ENCODE data around the gene ORC5. TPM values are rescaled to one million over a fixed set of nuclear protein-coding genes. Genes with fewer than 3 reads are reported as not detected.

ORC5 gene
- total RNA-seq, 1 donor from 2014 or later, result 14.2 TPM

GRCh38 chr7:104175361-104175984 is 32.3 kb downstream of the ORC5 start:
- Mint-ChIP-seq H3K27me3 (ENCODE audit: low read depth) (no peaks in the 10 kb centered on the region), H3K4me1 (ENCODE audit: low read depth) (no peaks in the 10 kb centered on the region), H3K4me3 (ENCODE audit: unreplicated experiment) (no peak overlapping the region), H3K36me3 (ENCODE audit: low read depth) (peaks cover 32% of the 10 kb centered on the region), H3K9me3 (ENCODE audit: low read depth) (peaks cover 25% of the 10 kb centered on the region), H3K27ac (ENCODE audit: unreplicated experiment) (no peak overlapping the region)
- TF ChIP-seq, protein P1, sequence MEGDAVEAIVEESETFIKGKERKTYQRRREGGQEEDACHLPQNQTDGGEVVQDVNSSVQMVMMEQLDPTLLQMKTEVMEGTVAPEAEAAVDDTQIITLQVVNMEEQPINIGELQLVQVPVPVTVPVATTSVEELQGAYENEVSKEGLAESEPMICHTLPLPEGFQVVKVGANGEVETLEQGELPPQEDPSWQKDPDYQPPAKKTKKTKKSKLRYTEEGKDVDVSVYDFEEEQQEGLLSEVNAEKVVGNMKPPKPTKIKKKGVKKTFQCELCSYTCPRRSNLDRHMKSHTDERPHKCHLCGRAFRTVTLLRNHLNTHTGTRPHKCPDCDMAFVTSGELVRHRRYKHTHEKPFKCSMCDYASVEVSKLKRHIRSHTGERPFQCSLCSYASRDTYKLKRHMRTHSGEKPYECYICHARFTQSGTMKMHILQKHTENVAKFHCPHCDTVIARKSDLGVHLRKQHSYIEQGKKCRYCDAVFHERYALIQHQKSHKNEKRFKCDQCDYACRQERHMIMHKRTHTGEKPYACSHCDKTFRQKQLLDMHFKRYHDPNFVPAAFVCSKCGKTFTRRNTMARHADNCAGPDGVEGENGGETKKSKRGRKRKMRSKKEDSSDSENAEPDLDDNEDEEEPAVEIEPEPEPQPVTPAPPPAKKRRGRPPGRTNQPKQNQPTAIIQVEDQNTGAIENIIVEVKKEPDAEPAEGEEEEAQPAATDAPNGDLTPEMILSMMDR (IDR thresholded peaks at IDR 0.05), result no peak
- DNase-seq (ENCODE audit: low spot score), result no peak

DNA sequence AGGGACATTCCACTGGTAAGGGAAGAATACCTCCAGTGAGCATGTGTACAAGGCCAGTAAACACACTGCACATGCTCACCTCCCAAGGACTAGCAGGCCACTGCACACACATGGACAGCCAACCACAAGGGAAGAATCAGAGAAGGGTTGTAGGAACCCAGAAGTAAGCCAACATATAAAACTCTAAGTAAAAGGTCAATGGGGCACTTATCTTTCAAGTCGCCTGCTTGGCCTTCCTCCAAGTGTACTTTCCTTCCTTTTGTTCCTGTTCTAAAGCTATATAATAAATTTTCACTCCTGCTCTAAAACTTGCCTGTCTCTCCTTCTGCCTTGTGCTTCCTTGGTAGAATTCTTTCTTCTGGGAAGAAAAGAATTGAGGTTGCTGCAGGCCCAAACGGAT is 33.0 kb downstream of the ORC5 start:
- no peaks in the 10 kb centered on the region for H3K27me3 Mint-ChIP-seq (ENCODE audit: low read depth)
- H3K36me3 Mint-ChIP-seq (ENCODE audit: low read depth), result peaks cover 34% of the 10 kb centered on the region
- H3K9me3 Mint-ChIP-seq (ENCODE audit: low read depth), result peaks cover 21% of the 10 kb centered on the region
- no peaks in the 10 kb centered on the region for H3K4me1 Mint-ChIP-seq (ENCODE audit: low read depth)
- H3K27ac Mint-ChIP-seq (ENCODE audit: unreplicated experiment), result no peak overlapping the region
- DNase-seq (ENCODE audit: low spot score), result no peak
- no peak overlapping the region for H3K4me3 Mint-ChIP-seq (ENCODE audit: unreplicated experiment)
- TF ChIP-seq, protein P1 (IDR thresholded peaks at IDR 0.05), result no peak

DNA sequence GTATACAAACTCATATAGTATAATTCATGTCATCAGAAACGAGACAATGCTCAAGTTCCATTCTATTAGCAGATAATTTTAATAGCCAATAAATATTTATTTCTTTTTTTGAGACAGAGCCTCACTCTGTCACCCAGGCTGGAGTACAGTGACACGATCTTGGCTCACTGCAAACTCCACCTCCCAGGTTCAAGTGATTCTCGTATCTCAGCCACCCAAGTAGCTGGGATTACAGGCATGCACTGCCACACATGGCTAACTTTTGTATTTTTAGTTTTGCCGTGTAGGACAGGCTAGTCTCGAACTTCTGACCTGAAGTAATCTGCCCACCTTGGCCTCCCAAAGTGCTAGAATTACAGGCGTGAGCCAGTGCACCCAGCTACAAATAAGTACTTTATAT is 45.7 kb downstream of the ORC5 start:
- Mint-ChIP-seq H3K27ac (ENCODE audit: unreplicated experiment) (no peak overlapping the region), H3K27me3 (ENCODE audit: low read depth) (no peaks in the 10 kb centered on the region), H3K9me3 (ENCODE audit: low read depth) (no peaks in the 10 kb centered on the region), H3K4me3 (ENCODE audit: unreplicated experiment) (no peak overlapping the region), H3K4me1 (ENCODE audit: low read depth) (no peaks in the 10 kb centered on the region), H3K36me3 (ENCODE audit: low read depth) (peaks cover 4% of the 10 kb centered on the region)
- DNase-seq (ENCODE audit: low spot score), result no peak
- TF ChIP-seq, protein P1 (IDR thresholded peaks at IDR 0.05), result no peak

DNA sequence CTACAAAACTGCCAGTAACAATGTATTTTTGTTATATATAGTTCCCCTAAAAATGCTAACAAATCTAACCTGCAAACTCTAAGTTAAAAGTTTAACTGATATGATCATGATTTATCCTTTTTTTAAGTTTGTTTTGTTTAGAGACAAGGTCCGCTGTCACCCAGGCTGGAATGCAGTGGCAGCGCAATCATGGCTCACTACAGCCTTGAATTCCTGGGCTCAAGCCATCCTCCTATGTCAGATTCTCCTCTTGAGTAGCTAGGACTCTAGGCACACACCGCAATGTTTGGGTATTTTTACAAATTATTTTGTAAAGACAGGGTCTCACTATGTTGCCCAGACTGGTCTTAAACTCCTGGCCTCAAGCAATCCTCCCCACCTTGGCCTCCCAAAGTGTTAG is 46.6 kb downstream of the ORC5 start:
- no peaks in the 10 kb centered on the region for H3K9me3 Mint-ChIP-seq (ENCODE audit: low read depth)
- H3K4me3 Mint-ChIP-seq (ENCODE audit: unreplicated experiment), result no peak overlapping the region
- no peaks in the 10 kb centered on the region for H3K27me3 Mint-ChIP-seq (ENCODE audit: low read depth)
- no peak overlapping the region for H3K27ac Mint-ChIP-seq (ENCODE audit: unreplicated experiment)
- H3K36me3 Mint-ChIP-seq (ENCODE audit: low read depth), result peaks cover 3% of the 10 kb centered on the region
- DNase-seq (ENCODE audit: low spot score), result no peak
- H3K4me1 Mint-ChIP-seq (ENCODE audit: low read depth), result no peaks in the 10 kb centered on the region
- TF ChIP-seq, protein P1 (IDR thresholded peaks at IDR 0.05), result no peak

- Mint-ChIP-seq H3K27ac (ENCODE audit: unreplicated experiment) (no peak overlapping the region), H3K9me3 (ENCODE audit: low read depth) (no peaks in the 10 kb centered on the region), H3K4me1 (ENCODE audit: low read depth) (no peaks in the 10 kb centered on the region), H3K27me3 (ENCODE audit: low read depth) (no peaks in the 10 kb centered on the region), H3K4me3 (ENCODE audit: unreplicated experiment) (no peak overlapping the region), H3K36me3 (ENCODE audit: low read depth) (peaks cover 3% of the 10 kb centered on the region)
- TF ChIP-seq, protein P1 (IDR thresholded peaks at IDR 0.05), result peak; percentile 90
- DNase-seq (ENCODE audit: low spot score), result no peak
These were observed 47.4 kb downstream of the ORC5 start for GRCh38 chr7:104160375-104160774.
